CD14-positive monocyte (primary cell): Measurements from ENCODE around the gene SMG7. TPM values are rescaled to one million over a fixed set of nuclear protein-coding genes. Genes with fewer than 3 reads are reported as not detected.

Experiments used
- DNase-seq, 3 donors: peaks; one replicate each; pipeline ENCODE4 v3.0.0-alpha.2; 2011 to 2022
- H2AFZ ChIP-seq: 2 replicates; pipeline ENCODE4 v1.6.0; 2012; ENCODE audit warnings: mild to moderate bottlenecking, low read depth, low read length, inconsistent platforms; ENCODE audit not compliant: insufficient read depth, poor library complexity, severe bottlenecking
- H3K27ac ChIP-seq, 2 donors: 1 replicate in 1 of 2; 2 replicates in 1 of 2; pipeline ENCODE4 v1.5.1; 2012 to 2013; ENCODE audit warnings: low read length in 2 of 2, control low read depth in 1 of 2, inconsistent platforms in 1 of 2, low read depth in 1 of 2, mild to moderate bottlenecking in 1 of 2
- H3K27me3 ChIP-seq, 2 donors: one replicate each; pipeline versions ENCODE4 v1.6.0 to v1.6.1; 2011 to 2013; ENCODE audit warnings: low read length in 2 of 2; ENCODE audit not compliant: control insufficient read depth in 2 of 2, insufficient read depth in 2 of 2
- H3K36me3 ChIP-seq, 2 donors: replicated peaks in 1 of 2; 1 replicate in 1 of 2; 2 replicates in 1 of 2; pipeline versions ENCODE4 v1.5.1 to v1.6.1; 2012 to 2013; ENCODE audit warnings: low read length in 2 of 2, control low read depth in 1 of 2, inconsistent platforms in 1 of 2, mild to moderate bottlenecking in 1 of 2; ENCODE audit not compliant: insufficient read depth in 2 of 2, control insufficient read depth in 1 of 2
- H3K4me1 ChIP-seq, 2 donors: 1 replicate in 1 of 2; 2 replicates in 1 of 2; pipeline versions ENCODE4 v1.5.1 to v1.6.1; 2012 to 2013; ENCODE audit warnings: low read length in 2 of 2, control low read depth in 1 of 2, inconsistent platforms in 1 of 2, mild to moderate bottlenecking in 1 of 2, moderate library complexity in 1 of 2; ENCODE audit not compliant: insufficient read depth in 2 of 2, control insufficient read depth in 1 of 2
- H3K4me2 ChIP-seq: replicated peaks from 2 replicates; pipeline ENCODE3; 2012; ENCODE audit warnings: low read length, moderate library complexity, mild to moderate bottlenecking; ENCODE audit not compliant: poor library complexity, severe bottlenecking; ENCODE audit errors: extremely low read depth
- H3K4me3 ChIP-seq, 3 experiments: fragments of 200-600 bp in 1 of 3; sonication (generic) in 1 of 3; replicated peaks in 1 of 3; 1 replicate in 2 of 3; 2 replicates in 1 of 3; pipeline ENCODE4 v1.5.1; 2011 to 2013; ENCODE audit warnings: low read length in 3 of 3, mild to moderate bottlenecking in 3 of 3, control low read depth in 2 of 3, low read depth in 2 of 3, inconsistent platforms in 1 of 3, moderate library complexity in 1 of 3
- H3K79me2 ChIP-seq: 2 replicates; pipeline ENCODE4 v1.6.0; 2012; ENCODE audit warnings: mild to moderate bottlenecking, control low read depth, inconsistent platforms, low read length, moderate library complexity; ENCODE audit not compliant: insufficient read depth
- H3K9ac ChIP-seq: 2 replicates; pipeline ENCODE4 v1.6.0; 2017; ENCODE audit warnings: low read length, mild to moderate bottlenecking; ENCODE audit not compliant: insufficient read depth, poor library complexity, severe bottlenecking
- H3K9me3 ChIP-seq, 2 donors: replicated peaks in 1 of 2; 1 replicate in 1 of 2; 2 replicates in 1 of 2; pipeline versions ENCODE4 v1.5.1 to v1.6.1; 2012 to 2013; ENCODE audit warnings: low read length in 2 of 2, control low read depth in 1 of 2; ENCODE audit not compliant: control insufficient read depth in 1 of 2, insufficient read depth in 1 of 2
- H4K20me1 ChIP-seq: 2 replicates; pipeline ENCODE4 v1.6.0; 2012; ENCODE audit warnings: mild to moderate bottlenecking, low read length, control low read depth, moderate library complexity; ENCODE audit not compliant: insufficient read depth
- H3K27ac Mint-ChIP-seq, 7 donors: one replicate each; pipeline ENCODE4 v1.8.0; 2020; ENCODE audit warnings: mild to moderate bottlenecking in 7 of 7, mixed read lengths in 7 of 7, moderate library complexity in 6 of 7, inconsistent platforms in 2 of 7
- H3K27me3 Mint-ChIP-seq, 3 donors: one replicate each; pipeline ENCODE4 v1.8.0; 2021 to 2022; ENCODE audit warnings: low read depth in 3 of 3, mild to moderate bottlenecking in 3 of 3, mixed read lengths in 3 of 3, moderate library complexity in 3 of 3, inconsistent platforms in 1 of 3
- H3K36me3 Mint-ChIP-seq, 2 donors: one replicate each; pipeline ENCODE4 v1.8.0; 2020; ENCODE audit warnings: mixed read lengths in 2 of 2, inconsistent platforms in 1 of 2, mild to moderate bottlenecking in 1 of 2
- H3K4me1 Mint-ChIP-seq: one replicate; pipeline ENCODE4 v1.8.0; 2020; ENCODE audit warnings: mild to moderate bottlenecking, mixed read lengths
- H3K4me3 Mint-ChIP-seq, 2 donors: one replicate each; pipeline ENCODE4 v1.8.0; 2020; ENCODE audit warnings: mild to moderate bottlenecking in 2 of 2, mixed read lengths in 2 of 2, moderate library complexity in 1 of 2
- H3K9me3 Mint-ChIP-seq, 7 donors: one replicate each; pipeline ENCODE4 v1.8.0; 2020 to 2022; ENCODE audit warnings: mixed read lengths in 7 of 7, mild to moderate bottlenecking in 6 of 7, moderate library complexity in 6 of 7, inconsistent platforms in 2 of 7
- WGBS: methylation state at CpG from one replicate; pipeline ENCODE4 v1.1.5; 2013; ENCODE audit warnings: missing lambda C conversion rate; ENCODE audit not compliant: insufficient coverage; 5-methylcytosine and 5-hydroxymethylcytosine counted together
- intact Hi-C, 2 donors: fragments of 100-400 bp; cut with micrococcal nuclease; formaldehyde crosslinking; loops; one replicate each; pipeline versions ENCODE4 v1.15.0 to v1.15.1; 2023
- polyA plus RNA-seq, 3 donors: library from polyadenylated mRNA; depleted of rRNA in 1 of 3; unstranded in 2 of 3; stranded (reverse) in 1 of 3; fragments of 300-500 nt in 2 of 3; fragments of >200 nt in 1 of 3; fragmentation: Illumina TruSeq in 2 of 3; gene quantifications; 1 replicate in 2 of 3; 2 replicates in 1 of 3; pipeline ENCODE4 v1.2.3, GENCODE V29; 2012 to 2021
- TF ChIP-seq, protein P1 (sequence below): fragments of 200-600 bp; IDR thresholded peaks from one replicate; pipeline ENCODE4 v1.8.0; 2022; ENCODE audit warnings: antibody characterized with exemption, mild to moderate bottlenecking

Gene SMG7
- polyA plus RNA-seq, 3 donors, result 11.5 to 31.3 (median 19.4) TPM

DNA sequence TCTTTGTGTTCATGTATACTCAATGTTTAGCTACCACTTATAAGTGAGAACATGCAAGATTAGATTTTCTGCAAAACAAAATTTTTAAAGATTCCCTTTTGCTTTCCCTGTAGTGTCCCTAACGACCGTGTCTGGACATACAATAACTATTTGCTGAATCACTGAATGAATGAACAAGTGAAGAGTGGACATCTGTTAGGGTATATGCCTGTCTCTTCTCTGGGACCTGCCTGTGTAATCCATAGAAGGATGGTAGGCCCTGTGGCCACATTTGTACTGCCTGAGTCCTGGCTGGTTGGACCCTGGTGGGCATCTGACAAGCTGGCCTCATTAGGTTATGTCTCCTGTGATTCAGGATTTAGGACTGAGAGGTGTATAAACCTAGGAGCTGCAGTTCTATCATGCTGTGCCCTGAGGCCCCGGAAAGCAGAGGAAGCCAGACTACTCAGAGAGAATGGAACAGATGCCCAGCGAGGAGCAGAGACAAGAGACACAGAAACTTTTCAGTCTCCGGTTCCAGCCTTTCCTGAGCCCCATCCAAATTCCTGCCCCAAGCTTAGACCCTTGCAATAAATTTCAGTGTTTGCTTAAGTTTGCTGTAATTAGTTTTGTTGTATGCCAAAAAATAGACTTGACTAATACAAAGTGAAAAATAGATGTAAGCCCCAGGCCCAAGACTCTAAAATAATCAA, 125.5 kb downstream of the SMG7 start:
- H3K79me2 ChIP-seq, result peaks cover 9% of the 10 kb centered on the region
- Mint-ChIP-seq H3K9me3 (peaks cover 0 to 6% (median 0%) of the 10 kb centered on the region in 7 donors), H3K4me1 (peaks cover 86% of the 10 kb centered on the region), H3K27me3 (peaks cover 0 to 4% (median 0%) of the 10 kb centered on the region in 3 donors), H3K36me3 (peaks cover 5 to 15% of the 10 kb centered on the region in 2 donors), H3K4me3 (peak overlapping the region in 1 of 2 donors; percentile 10), H3K27ac (peak overlapping the region in 6 of 7 donors; percentile 13 to 97 (median 64))
- TF ChIP-seq, protein P1, sequence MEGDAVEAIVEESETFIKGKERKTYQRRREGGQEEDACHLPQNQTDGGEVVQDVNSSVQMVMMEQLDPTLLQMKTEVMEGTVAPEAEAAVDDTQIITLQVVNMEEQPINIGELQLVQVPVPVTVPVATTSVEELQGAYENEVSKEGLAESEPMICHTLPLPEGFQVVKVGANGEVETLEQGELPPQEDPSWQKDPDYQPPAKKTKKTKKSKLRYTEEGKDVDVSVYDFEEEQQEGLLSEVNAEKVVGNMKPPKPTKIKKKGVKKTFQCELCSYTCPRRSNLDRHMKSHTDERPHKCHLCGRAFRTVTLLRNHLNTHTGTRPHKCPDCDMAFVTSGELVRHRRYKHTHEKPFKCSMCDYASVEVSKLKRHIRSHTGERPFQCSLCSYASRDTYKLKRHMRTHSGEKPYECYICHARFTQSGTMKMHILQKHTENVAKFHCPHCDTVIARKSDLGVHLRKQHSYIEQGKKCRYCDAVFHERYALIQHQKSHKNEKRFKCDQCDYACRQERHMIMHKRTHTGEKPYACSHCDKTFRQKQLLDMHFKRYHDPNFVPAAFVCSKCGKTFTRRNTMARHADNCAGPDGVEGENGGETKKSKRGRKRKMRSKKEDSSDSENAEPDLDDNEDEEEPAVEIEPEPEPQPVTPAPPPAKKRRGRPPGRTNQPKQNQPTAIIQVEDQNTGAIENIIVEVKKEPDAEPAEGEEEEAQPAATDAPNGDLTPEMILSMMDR, result no peak
- H2AFZ ChIP-seq, result no peak overlapping the region
- no peak overlapping the region for H3K4me2 ChIP-seq
- no peaks in the 10 kb centered on the region for H3K36me3 ChIP-seq
- H3K27ac ChIP-seq, result peak overlapping the region in 1 of 2 donors; percentile 98
- H3K27me3 ChIP-seq, result no peaks in the 10 kb centered on the region
- DNase-seq, result no peak
- intact Hi-C loops, result no loop called here
- no peaks in the 10 kb centered on the region for H3K9me3 ChIP-seq
- H3K4me1 ChIP-seq, result peaks cover 76 to 93% of the 10 kb centered on the region in 2 donors
- H3K9ac ChIP-seq, result no peak overlapping the region
- no peak overlapping the region for H3K4me3 ChIP-seq
- WGBS, result 96% methylated on average over 4 of the region's 5 CpGs
- H4K20me1 ChIP-seq, result no peaks in the 10 kb centered on the region

DNA sequence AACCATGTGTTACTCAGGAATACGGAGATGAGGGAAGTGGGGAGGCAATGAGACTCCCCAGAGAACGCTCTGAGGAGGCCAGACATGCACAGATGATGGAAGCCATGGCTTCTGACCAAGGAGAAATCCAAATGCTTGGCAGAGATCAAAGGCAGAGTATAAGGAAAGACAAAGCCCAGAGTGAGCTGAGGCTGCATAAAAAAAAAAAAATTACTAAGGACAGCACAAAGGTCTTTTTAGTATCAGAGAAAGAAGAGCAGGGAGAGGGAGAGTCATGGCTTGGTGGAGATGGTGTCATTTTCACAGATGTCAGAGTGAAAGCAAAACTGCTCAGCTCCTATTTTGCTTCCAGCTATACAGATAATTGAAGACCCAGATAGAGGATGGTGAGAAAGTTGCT, 126.1 kb downstream of the SMG7 start:
- H3K27me3 Mint-ChIP-seq, result peaks cover 0 to 1% (median 0%) of the 10 kb centered on the region in 3 donors
- Histone ChIP-seq H3K27me3 (no peaks in the 10 kb centered on the region), H3K9ac (no peak overlapping the region), H3K4me3 (no peak overlapping the region), H3K4me2 (no peak overlapping the region), H3K4me1 (peaks cover 76 to 93% of the 10 kb centered on the region in 2 donors), H3K9me3 (no peaks in the 10 kb centered on the region), H3K36me3 (no peaks in the 10 kb centered on the region), H4K20me1 (no peaks in the 10 kb centered on the region), H2AFZ (no peak overlapping the region), H3K27ac (peak overlapping the region in 1 of 2 donors; percentile 98), H3K79me2 (peaks cover 11% of the 10 kb centered on the region)
- H3K9me3 Mint-ChIP-seq, result peaks cover 0 to 6% (median 0%) of the 10 kb centered on the region in 7 donors
- peaks cover 2 to 15% of the 10 kb centered on the region in 2 donors for H3K36me3 Mint-ChIP-seq
- DNase-seq, result peak in 1 of 3 donors; percentile 16
- intact Hi-C loops, result no loop called here
- WGBS, result no CpG with 5 or more reads among the region's 2 CpGs
- TF ChIP-seq, protein P1, result no peak
- peak overlapping the region; percentile 13 to 97 (median 58) for H3K27ac Mint-ChIP-seq
- peaks cover 86% of the 10 kb centered on the region for H3K4me1 Mint-ChIP-seq
- H3K4me3 Mint-ChIP-seq, result peak overlapping the region; percentile 10 to 17
